WTC11 (cell line): Measurements from ENCODE around the gene SAMM50. TPM values are rescaled to one million over a fixed set of nuclear protein-coding genes. Genes with fewer than 3 reads are reported as not detected.

Source experiments
- ATAC-seq: fragments of 200-7000 bp; cut with Tn5 transposase; 2 replicates; pipeline ENCODE4 v1.10.0; 2021; ENCODE audit warnings: mild to moderate bottlenecking, moderate library complexity
- CTCF ChIA-PET: fragments of 300-600 bp; sonication (Branson Sonifier 250); formaldehyde crosslinking; loops from one replicate; lab custom pipeline; 2021; ENCODE audit warnings: antibody characterized with exemption; lab: Charles Lee
- POLR2A ChIA-PET: fragments of 350-600 bp; sonication (Branson Sonifier 250); formaldehyde crosslinking; loops from one replicate; lab custom pipeline; 2021; ENCODE audit warnings: antibody characterized with exemption; lab: Charles Lee
- DNase-seq: peaks from one replicate; pipeline ENCODE4 v3.0.0; 2021; ENCODE audit warnings: low spot score
- H3K27ac Mint-ChIP-seq: 2 replicates; pipeline ENCODE4 v1.8.0; 2021; ENCODE audit warnings: mixed read lengths
- H3K27me3 Mint-ChIP-seq: 2 replicates; pipeline ENCODE4 v1.8.0; 2021; ENCODE audit warnings: low read depth, mild to moderate bottlenecking, moderate library complexity, mixed read lengths
- H3K36me3 Mint-ChIP-seq: 2 replicates; pipeline ENCODE4 v1.8.0; 2021; ENCODE audit warnings: mixed read lengths
- H3K4me1 Mint-ChIP-seq: 2 replicates; pipeline ENCODE4 v1.8.0; 2022; ENCODE audit warnings: mixed read lengths
- H3K4me3 Mint-ChIP-seq: 2 replicates; pipeline ENCODE4 v1.8.0; 2021; ENCODE audit warnings: mild to moderate bottlenecking, moderate library complexity, mixed read lengths
- H3K9me3 Mint-ChIP-seq: 2 replicates; pipeline ENCODE4 v1.8.0; 2021; ENCODE audit warnings: mixed read lengths
- ARID4B ChIP-seq: sonication (generic); formaldehyde crosslinking; IDR thresholded peaks from 2 replicates; pipeline ENCODE4 v1.8.0; 2023; ENCODE audit warnings: missing genetic modification reagents, mild to moderate bottlenecking, borderline replicate concordance
- CBFB ChIP-seq: sonication (generic); formaldehyde crosslinking; IDR thresholded peaks from 2 replicates; pipeline ENCODE4 v1.8.1; 2022; ENCODE audit warnings: mild to moderate bottlenecking, low read depth, missing genetic modification reagents
- EMX1 ChIP-seq: fragments of 250-450 bp; sonication (Bioruptor Pico); IDR thresholded peaks from 2 replicates; pipeline ENCODE4 v1.8.0; 2021; ENCODE audit warnings: mild to moderate bottlenecking
- KAT7 ChIP-seq: sonication (generic); formaldehyde crosslinking; IDR thresholded peaks from 2 replicates; pipeline ENCODE4 v1.8.1; 2023; ENCODE audit warnings: missing genetic modification reagents, mild to moderate bottlenecking, borderline replicate concordance
- MYBL2 ChIP-seq: sonication (generic); formaldehyde crosslinking; IDR thresholded peaks from 2 replicates; pipeline ENCODE4 v1.8.1; 2023; ENCODE audit warnings: mild to moderate bottlenecking, moderate library complexity, missing genetic modification reagents
- NFATC4 ChIP-seq: fragments of 250-450 bp; sonication (Bioruptor Pico); IDR thresholded peaks from 2 replicates; pipeline ENCODE4 v1.9.0; 2021; ENCODE audit warnings: mild to moderate bottlenecking
- NFE2L1 ChIP-seq: sonication (generic); formaldehyde crosslinking; IDR thresholded peaks from 2 replicates; pipeline ENCODE4 v1.8.1; 2023; ENCODE audit warnings: missing genetic modification reagents
- OVOL2 ChIP-seq: fragments of 250-450 bp; sonication (Bioruptor Pico); IDR thresholded peaks from 2 replicates; pipeline ENCODE4 v1.9.0; 2021; ENCODE audit warnings: mild to moderate bottlenecking, borderline replicate concordance
- PRDM15 ChIP-seq: sonication (generic); formaldehyde crosslinking; IDR thresholded peaks from 2 replicates; pipeline ENCODE4 v1.8.0; 2022; ENCODE audit warnings: missing genetic modification reagents
- PREB ChIP-seq: sonication (generic); formaldehyde crosslinking; IDR thresholded peaks from 2 replicates; pipeline ENCODE4 v1.8.1; 2022; ENCODE audit warnings: mild to moderate bottlenecking, missing genetic modification reagents, moderate library complexity, borderline replicate concordance
- SMAD3 ChIP-seq: sonication (generic); formaldehyde crosslinking; IDR thresholded peaks from 2 replicates; pipeline ENCODE4 v1.8.0; 2022; ENCODE audit warnings: missing genetic modification reagents, mild to moderate bottlenecking, borderline replicate concordance
- TEAD1 ChIP-seq: sonication (generic); formaldehyde crosslinking; IDR thresholded peaks from 2 replicates; pipeline ENCODE4 v1.8.0; 2022; ENCODE audit warnings: mild to moderate bottlenecking, missing genetic modification reagents
- ZNF138 ChIP-seq: sonication (generic); formaldehyde crosslinking; conservative IDR thresholded peaks from 2 replicates; pipeline ENCODE4 v1.8.1; 2022; ENCODE audit warnings: mild to moderate bottlenecking, moderate library complexity, missing genetic modification reagents
- ZNF317 ChIP-seq: sonication (generic); formaldehyde crosslinking; IDR thresholded peaks from 2 replicates; pipeline ENCODE4 v1.8.1; 2023; ENCODE audit warnings: low read depth, mild to moderate bottlenecking, moderate library complexity, missing genetic modification reagents, borderline replicate concordance
- ZNF532 ChIP-seq: fragments of 250-450 bp; sonication (Bioruptor Pico); IDR thresholded peaks from 2 replicates; pipeline ENCODE4 v1.9.0; 2021; ENCODE audit warnings: mild to moderate bottlenecking, borderline replicate concordance
- ZNF671 ChIP-seq: fragments of 250-450 bp; sonication (Bioruptor Pico); IDR thresholded peaks from 2 replicates; pipeline ENCODE4 v1.8.0; 2021; ENCODE audit warnings: mild to moderate bottlenecking
- total RNA-seq: library from RNA; stranded (reverse); gene quantifications from 3 replicates; pipeline ENCODE4 v1.2.3, GENCODE V29; 2021

The SAMM50 gene
- total RNA-seq, 1 experiment from 2014 or later: 72.1 TPM

GRCh38 chr22:43905681-43906080, 49.6 kb upstream of the SAMM50 start:
- ATAC-seq: no peak
- CTCF ChIA-PET: interaction anchor here (1.1 to 3.6 kb wide), 3 partner anchors 21 to 41 kb away, joined by 3 to 23 read pairs (median 5); no protein-coding TSS in a partner anchor

More at GRCh38 chr22:43905681-43906080, 49.6 kb upstream of the SAMM50 start:
- Mint-ChIP-seq H3K4me1 (0 out of 2 replicates have a peak, but pooled peaks cover 4% of the 10 kb centered on the region), H3K27me3 (peaks cover 20% of the 10 kb centered on the region), H3K27ac (no peak overlapping the region), H3K9me3 (peaks cover 6% of the 10 kb centered on the region), H3K36me3 (no peaks in the 10 kb centered on the region), H3K4me3 (no peak overlapping the region)
- DNase-seq: no peak
- POLR2A ChIA-PET: no interaction called here
- TF ChIP-seq SMAD3 (CRISPR knock-in tag) (no peak), PRDM15 (CRISPR knock-in tag) (no peak), KAT7 (CRISPR knock-in tag) (no peak), EMX1 (no peak), ZNF317 (CRISPR knock-in tag) (no peak), NFATC4 (no peak), ZNF671 (CRISPR knock-in tag) (no peak), NFE2L1 (no peak), OVOL2 (no peak), ARID4B (CRISPR knock-in tag) (no peak), CBFB (CRISPR knock-in tag) (no peak), ZNF138 (CRISPR knock-in tag) (no peak), MYBL2 (no peak), PREB (no peak), TEAD1 (no peak), ZNF532 (no peak)
